Liver (tissue), 3 donors: ENCODE measurements around the gene TMEM263.

Source experiments
- CTCF ChIP-seq: fragments of 150-350 bp; IDR thresholded peaks from 2 replicates; pipeline ENCODE4 v1.5.1; 2017; ENCODE audit warnings: improper control_type of control experiment, low read depth, low read length; ENCODE audit not compliant: missing input control
- EGR1 ChIP-seq, 2 donors: IDR thresholded peaks; 2 replicates each; pipeline ENCODE4 v1.6.1; 2016 to 2018; ENCODE audit warnings: antibody characterized with exemption in 2 of 2, low read depth in 2 of 2
- donor health status: healthy.
- donor health status: healthy.

GRCh38 chr12:106914796-106915634, 40.7 kb upstream of the TMEM263 start:
- TF ChIP-seq CTCF (no peak), EGR1 (IDR thresholded peaks at IDR 0.05; ENCODE audit: low read depth in 2 of 2) (no peak)
